Erythroblast (primary cell): ENCODE data around the gene SRRM4.
"Not testable (repeated sequence)": the region's sequence is repeated elsewhere in the genome, so short reads cannot be mapped to it uniquely, and the experiment has no call there.

Experiments used
- DNase-seq, 2 experiments: peaks; one replicate each; lab custom pipeline; 2025; lab: John Stamatoyannopoulos, UW
- GATA1 ChIP-seq: IDR thresholded peaks from 2 replicates; pipeline ENCODE4 v1.6.1; 2011; ENCODE audit warnings: low read depth, mild to moderate bottlenecking, control low read depth, low read length, moderate library complexity
- POLR2A ChIP-seq: IDR thresholded peaks from 2 replicates; pipeline ENCODE4 v1.6.1; 2011; ENCODE audit warnings: mild to moderate bottlenecking, low read length

SRRM4 gene

GRCh38 chr12:119020406-119021360 lies 39.3 kb downstream of the SRRM4 start:
- DNase-seq = peak; percentile 28 to 60
- TF ChIP-seq POLR2A (no peak), GATA1 (no peak)

GRCh38 chr12:119024356-119024755 lies 43.0 kb downstream of the SRRM4 start:
- DNase-seq = no peak
- TF ChIP-seq POLR2A (no peak), GATA1 (no peak)

- DNase-seq = no peak
- TF ChIP-seq GATA1 (no peak), POLR2A (no peak)
Measured at GRCh38 chr12:119025786-119026185, 44.4 kb downstream of the SRRM4 start.

- not testable (repeated sequence) for DNase-seq
Measured at GRCh38 chr12:119033332-119033731, 52.0 kb downstream of the SRRM4 start.

- TF ChIP-seq POLR2A (no peak), GATA1 (no peak)
- peak; percentile 34 to 64 for DNase-seq
Measured at GRCh38 chr12:119036878-119037825, 55.8 kb downstream of the SRRM4 start.

- no peak for TF ChIP-seq GATA1
- TF ChIP-seq POLR2A = no peak
- DNase-seq = no peak
Measured at GRCh38 chr12:119044094-119044493, 62.8 kb downstream of the SRRM4 start.

GRCh38 chr12:119047641-119048040 lies 66.3 kb downstream of the SRRM4 start:
- DNase-seq = no peak
- no peak for TF ChIP-seq POLR2A
- TF ChIP-seq GATA1 = no peak

- no peak for DNase-seq
- TF ChIP-seq GATA1 (no peak), POLR2A (no peak)
Measured at GRCh38 chr12:119050663-119051062, 69.3 kb downstream of the SRRM4 start.

- no peak for DNase-seq
- no peak for TF ChIP-seq GATA1
- TF ChIP-seq POLR2A = no peak
Measured at GRCh38 chr12:119051474-119051873, 70.1 kb downstream of the SRRM4 start.

- DNase-seq = no peak
- TF ChIP-seq POLR2A (no peak), GATA1 (no peak)
Measured at GRCh38 chr12:119052001-119052400, 70.7 kb downstream of the SRRM4 start.

- no peak for TF ChIP-seq GATA1
- no peak for TF ChIP-seq POLR2A
- DNase-seq = no peak
Measured at GRCh38 chr12:119055977-119056376, 74.6 kb downstream of the SRRM4 start.

GRCh38 chr12:119060847-119061796 lies 79.8 kb downstream of the SRRM4 start:
- peak; percentile 48 to 68 for DNase-seq
- TF ChIP-seq GATA1 = no peak
- no peak for TF ChIP-seq POLR2A

- TF ChIP-seq POLR2A = no peak
- DNase-seq = no peak
Measured at GRCh38 chr12:119068129-119068856, 87.0 kb downstream of the SRRM4 start.
